ENCODE data around the gene ADAMTSL2. TPM values are rescaled to one million over a fixed set of nuclear protein-coding genes. Genes with fewer than 3 reads are reported as not detected.

The ADAMTSL2 gene
- 14.0 TPM for total RNA-seq

DNA sequence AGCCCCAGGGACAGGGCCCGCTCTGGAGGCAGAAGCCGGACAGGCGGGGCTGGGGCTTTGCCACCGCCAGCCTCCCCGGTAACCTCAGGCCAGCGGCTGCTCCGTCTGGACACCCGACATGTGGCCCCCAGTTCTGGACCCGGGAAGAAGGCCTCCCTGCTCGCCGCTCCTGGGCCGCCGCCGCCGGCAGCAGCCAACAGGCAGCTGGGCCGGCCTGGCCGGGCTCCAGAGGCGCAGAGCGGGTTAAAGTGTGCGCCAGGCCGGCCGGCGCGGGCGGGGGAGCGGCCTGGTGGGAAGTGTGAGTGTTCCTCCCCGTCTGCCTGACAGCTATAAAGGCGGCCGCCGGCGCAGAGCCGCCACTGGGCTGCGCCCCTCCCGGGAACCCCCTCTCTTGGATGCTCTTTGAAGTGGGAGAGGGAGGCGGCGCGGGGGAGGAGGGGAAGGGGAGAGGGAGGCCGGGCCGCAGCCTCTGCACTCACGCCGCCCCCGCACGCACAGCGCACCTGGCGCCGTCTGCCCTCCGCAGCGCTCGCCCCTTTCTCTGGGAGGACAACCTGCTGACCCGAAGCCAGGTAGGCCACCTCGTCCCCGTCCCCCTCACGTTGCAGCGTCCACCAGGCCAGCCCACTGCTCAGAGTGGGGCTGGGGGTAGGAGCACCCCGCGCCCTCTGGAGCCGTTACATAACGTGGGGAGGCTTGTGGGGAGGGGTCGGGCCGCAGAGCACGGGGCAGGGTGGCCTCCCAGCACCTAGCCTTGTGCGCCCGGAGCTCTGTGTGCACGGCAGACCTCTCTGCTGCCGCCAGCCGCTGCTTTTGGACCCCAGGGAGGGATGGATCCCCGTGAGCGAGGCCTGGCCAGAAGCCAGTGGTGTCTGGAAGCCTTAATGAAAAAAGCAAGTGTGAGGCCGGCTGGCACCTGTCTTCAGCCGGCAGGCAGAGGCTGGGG, at the start of gene ADAMTSL2:
Gene ADAMTSL2, plus strand, starts transcription at position 359 of the 946 bp plus-strand sequence. CDS start 2,009 bp downstream, outside the sequence.
- DNase-seq (ENCODE audit: low spot score), result peak; percentile 61

- no peak for DNase-seq (ENCODE audit: low spot score)
Measured at GRCh38 chr9:133485531-133486260, 48.8 kb upstream of the ADAMTSL2 start.

DNA sequence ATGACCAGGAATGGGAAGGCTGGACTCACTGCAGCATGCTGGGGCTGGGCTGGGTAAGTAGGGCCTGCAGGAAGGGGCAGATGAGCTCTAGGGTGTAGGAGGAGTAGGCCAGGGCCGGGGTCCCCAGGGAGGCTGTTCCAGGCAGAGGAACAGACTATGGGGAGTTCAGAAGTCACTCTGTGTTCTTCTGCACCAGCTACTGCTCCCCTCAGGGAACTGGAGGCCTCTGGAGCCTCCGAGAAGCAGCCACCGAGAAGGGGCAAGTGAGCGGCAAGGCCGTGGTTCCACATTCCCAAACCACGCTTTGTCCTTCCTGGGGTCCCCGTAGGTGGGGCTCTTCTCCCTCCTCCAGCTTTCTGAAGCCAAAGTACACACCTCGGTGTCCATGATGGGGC, 47.2 kb upstream of the ADAMTSL2 start:
- DNase-seq (ENCODE audit: low spot score), result no peak

DNA sequence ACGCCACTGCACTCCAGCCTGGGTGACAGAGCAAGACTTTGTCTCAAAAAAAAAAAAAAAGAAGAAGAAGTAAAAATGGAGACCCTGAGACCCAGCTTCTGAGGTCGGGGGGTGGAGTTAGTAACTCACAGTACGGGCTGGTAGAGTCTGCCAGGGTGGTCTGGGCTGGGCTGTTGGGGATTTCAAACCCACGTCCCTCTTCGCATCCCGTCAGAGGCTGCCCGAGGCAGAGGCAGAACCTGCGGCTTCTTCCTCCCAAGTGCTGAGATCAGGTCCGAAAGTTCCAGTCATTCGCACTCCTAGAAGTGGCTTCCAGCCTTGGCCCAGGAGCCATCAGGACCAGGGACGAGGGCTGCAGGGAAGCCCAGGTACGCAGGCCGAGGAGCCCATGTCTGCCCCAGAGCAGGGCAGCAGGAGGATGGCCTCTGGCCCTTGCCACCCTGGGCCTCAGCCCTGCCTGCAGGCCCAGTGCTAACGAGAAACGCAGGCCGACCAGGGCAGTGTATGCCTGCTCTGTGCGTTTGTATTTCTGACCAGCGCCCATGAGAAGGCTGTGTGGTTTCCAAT, 45.7 kb upstream of the ADAMTSL2 start:
- DNase-seq (ENCODE audit: low spot score), result no peak

- no peak for DNase-seq (ENCODE audit: low spot score)
Measured at GRCh38 chr9:133489253-133490190, 45.0 kb upstream of the ADAMTSL2 start.

DNA sequence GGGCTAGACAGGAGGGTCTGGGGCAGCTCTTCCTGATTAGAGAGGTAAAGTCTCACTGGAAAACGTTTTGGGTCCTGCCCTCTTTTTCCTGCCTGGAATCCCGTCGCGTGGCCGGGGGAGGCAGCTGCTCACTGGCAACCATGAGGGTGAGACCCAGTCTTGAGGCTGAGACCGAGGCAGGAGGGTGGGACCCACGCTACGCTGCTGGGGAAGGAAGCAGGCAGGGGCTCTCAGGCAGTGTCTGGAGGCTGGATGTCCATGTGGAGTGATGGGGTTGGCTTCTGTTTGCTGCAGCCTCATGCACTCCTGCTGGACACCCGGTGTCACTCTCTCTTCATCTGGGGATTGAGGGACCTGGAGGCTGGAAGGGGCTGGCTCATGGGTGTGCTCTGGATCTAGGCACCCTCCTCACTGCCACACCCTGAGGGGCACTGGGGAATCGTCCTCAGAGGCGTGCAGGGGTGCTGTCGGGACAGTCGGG, 44.3 kb upstream of the ADAMTSL2 start:
- no peak for DNase-seq (ENCODE audit: low spot score)

DNA sequence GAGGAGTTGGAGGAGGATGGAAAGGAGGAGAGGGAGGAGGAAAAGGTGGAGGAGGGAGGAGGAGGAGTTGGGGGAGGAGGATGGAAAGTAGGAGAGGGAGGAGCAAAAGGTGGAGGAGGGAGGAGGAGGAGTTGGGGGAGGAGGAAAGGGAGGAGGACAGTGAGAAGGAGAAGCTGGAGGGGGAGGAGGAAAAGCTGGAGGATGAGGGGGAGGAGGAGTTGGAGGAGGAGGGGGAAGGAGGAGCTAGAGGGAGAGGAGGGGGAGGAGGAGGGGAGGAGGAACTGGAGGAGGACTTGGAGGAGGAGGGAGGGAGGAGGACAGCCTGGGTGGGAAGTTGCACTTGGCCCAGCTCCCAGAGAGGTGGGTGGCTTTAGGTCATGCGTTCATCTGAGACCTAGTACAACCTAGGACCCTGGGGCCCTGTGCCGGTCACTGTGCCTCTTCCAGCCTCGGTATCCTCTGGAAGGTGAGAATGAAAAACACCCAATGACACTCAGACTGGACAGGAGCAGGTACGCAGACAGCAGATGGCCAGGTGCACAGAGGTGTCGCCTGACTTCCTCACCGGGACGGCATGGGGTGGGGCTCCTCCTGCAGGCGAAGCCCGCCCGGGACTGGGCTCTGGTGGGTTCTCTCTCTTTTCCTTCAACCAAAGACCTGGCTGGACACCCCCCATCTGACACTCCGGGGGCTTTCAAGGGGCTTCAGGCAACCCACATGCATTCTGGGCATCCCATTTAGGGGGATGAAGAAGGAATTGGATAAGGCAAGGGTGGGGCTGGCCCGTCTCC, 43.4 kb upstream of the ADAMTSL2 start:
- no peak for DNase-seq (ENCODE audit: low spot score)

- DNase-seq (ENCODE audit: low spot score), result no peak
Measured at GRCh38 chr9:133491656-133491925, 42.9 kb upstream of the ADAMTSL2 start.

DNA sequence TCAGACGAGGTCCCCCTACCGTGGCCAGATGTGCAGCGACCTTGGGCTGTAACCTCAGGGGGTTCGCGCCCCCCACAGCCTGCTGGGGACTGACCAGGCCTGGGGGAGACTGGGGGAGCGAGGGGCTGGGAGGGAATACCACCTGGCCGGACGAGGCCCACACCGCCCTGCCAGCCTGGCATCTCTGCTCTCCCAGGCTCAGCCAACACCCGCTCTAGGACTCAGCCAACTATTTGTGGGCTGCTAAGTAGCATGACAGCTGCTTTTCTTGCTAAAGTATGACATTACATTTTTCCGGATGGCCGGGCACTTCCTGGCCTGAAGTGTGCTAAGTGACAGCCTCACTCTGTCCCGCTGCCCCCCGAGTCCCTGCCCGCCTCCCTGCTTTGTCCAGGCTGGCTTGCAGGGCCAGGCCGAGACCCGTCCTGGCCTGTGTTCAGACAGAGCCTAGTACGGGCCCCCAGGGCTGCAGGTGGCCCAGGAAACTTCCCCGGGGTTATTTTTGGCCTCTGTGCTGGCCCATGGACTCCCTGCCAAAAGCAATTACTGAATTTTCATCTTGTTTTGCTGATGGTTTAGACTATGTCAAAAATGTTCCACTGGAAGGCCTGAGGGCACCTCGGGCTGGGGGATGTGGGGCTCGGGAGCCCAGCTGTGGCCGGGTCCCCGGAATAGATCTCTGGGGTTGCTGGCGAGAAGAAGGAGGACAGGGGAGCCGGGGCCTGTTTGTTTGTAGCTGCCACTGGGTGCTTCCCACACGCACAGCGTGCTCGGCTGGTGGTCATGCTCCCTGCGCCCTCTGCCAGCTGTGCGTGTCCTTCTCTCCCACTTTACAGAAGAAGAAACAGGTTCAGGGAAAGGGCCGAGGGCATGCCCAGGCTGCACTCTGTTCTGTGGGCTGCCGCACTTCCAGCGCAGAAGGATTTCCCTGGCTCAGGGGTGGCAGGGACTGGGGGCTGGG, 42.2 kb upstream of the ADAMTSL2 start:
- no peak for DNase-seq (ENCODE audit: low spot score)

GRCh38 chr9:133493428-133493827, 41.1 kb upstream of the ADAMTSL2 start:
- DNase-seq (ENCODE audit: low spot score), result no peak

DNA sequence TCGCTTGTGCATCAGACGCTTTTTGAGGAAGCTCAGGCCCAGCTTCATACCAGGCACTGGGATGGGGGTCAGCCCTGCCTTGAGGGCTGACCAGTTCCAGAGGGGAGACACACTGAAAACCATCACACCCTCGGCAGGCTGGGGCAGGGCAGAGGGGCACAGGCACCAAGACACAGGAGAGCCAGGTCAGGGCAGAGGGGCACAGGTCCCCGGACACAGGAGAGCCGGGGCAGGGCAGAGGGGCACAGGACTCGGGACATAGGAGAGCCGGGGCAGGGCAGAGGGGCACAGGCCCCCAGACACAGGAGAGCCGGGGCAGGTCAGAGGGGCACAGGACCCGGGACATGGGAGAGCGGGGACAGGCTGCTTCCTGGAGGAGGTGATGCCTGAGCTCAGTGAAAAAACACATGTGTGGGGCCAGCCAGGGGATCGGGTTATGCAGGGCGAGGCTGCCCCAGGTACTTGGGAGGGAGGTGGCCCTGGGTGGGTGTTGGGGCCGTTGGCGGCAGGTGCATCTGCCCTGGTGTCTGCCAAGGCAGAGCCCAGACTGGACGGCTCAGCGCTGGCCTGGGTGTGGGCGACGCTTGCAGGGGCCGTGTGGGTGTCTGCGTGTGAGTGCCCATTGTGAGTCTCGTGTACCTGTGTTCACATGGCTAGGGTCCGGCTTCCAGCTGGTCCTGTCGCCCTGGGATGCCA, 40.5 kb upstream of the ADAMTSL2 start:
- no peak for DNase-seq (ENCODE audit: low spot score)

DNA sequence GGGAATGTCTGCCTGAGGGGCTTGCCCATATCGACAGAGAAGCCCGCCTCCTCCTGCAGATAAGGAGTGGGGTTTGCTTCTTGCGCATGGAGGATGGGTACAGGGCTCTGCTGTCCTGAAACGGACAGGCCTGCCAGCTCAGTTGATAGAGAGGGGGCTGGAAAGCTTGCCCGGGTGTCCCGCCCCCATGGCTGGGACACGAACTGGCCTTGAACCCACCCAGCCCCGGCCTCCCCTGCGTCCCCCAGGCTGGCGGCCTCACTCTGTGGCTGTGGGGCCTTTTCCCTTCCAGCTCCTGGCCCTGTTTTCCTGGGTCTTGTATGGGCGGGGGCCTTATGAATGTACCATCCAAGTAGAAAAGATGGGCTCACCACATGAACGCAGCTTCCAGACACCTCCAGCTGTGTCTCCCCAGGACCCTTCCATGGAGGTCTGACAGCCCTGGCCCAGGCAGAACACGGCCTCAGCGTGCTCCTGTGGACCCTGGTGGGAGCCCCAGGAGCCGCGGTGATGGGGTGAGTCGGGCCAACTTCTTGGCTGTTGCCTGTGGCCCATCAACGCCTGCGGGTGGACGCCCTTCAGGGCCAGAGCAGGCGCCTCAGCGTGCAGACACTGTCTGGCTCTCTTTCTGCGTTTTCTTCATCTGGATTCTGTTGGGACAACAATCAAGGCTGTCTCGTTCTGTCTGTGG, 39.7 kb upstream of the ADAMTSL2 start:
- DNase-seq (ENCODE audit: low spot score), result no peak

GRCh38 chr9:133495327-133496293, 38.9 kb upstream of the ADAMTSL2 start:
- DNase-seq (ENCODE audit: low spot score), result no peak

DNA sequence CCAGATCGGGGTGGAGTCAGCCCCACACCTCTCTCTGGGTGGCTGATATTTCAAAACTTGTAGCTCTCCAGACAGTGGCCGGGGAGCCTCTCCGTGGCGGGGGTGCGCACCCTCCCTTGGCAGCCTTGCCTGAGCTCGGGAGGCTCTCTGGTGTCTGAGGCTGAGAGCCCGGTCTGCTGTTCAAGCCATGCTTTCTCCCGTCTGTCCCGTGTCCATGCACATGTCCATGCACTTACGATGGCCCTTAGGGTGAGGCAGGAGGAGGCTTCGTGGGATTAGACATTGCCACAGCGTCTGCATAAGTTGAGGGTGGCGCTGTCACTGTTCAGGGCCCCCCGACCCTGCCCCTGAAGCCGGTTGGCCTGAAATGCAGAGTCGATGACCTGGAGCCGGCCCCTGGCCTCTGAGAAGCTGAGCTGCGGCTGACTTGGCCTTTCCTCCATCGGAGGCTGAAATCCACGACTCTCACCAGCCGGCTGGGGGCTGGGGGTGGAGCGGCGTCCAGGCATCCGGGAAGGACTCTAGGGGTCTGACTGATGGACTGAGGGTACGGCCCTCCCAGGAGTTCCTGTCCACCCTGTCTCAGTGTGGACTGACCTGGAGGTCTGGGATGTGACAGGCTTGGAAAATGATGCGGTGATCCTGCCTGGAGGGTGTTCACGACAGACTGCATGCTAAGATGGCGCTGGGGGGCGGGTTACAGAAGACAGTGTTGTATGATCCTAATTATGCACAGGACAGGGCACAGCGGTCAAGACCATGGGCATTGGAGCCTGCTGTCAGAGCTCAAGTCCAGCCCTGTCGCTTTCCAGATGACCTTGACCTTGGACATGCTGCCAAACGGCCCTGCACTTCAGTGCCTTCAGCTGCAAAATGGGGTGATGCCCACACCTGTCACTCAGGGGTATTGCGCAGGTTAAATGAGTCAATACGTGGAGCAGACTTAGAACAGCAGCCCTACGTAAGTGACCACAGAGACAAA, 37.4 kb upstream of the ADAMTSL2 start:
- no peak for DNase-seq (ENCODE audit: low spot score)

DNA sequence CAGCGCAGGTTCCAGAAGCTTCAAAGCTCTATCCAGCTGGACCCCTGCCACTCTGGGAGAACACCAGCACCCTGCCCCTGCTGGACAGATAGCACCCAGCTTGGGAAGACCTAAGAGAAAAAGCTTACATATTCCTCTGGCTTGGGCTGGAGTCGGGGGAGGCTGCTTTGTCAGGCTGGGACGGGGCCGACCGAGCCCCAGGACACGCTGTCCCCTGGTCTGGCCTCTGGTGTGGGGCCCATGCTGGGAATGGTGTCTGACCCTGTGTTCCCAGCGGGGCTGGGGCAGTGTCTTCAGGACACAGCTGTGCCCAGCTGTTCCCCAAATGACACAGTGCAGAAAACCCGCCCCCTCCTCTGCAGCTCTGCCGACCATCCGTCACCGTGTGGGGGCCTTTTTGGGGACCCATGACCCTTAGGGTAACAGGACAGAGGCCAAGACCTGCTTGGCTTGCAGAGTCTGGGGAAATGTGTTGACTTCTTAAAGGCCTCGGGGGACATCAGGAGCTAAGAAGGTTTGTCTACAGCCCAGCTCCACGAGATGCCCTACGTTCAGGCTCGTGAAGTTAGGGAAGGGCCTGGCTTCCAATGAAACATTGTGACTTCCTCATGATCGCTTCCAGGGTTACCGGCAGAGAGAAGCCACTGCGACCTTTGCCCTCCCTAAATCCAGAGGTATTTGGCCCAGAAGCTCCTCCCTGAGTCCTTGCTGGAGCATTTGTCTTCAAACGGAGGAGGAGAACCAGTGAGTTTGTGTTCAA, 35.2 kb upstream of the ADAMTSL2 start:
- DNase-seq (ENCODE audit: low spot score), result no peak

Data from mucosa of gallbladder (tissue), 1 donor.